Left forelimb (tissue), 1 donor: ENCODE results near the gene DNAJA3.
A peak's percentile ranks its signal among the peaks of the same experiment; 100 is the strongest.

ENCODE experiments used
- DNase-seq: peaks from one replicate; pipeline ENCODE4 v3.0.0-alpha.2; 2018; ENCODE audit warnings: low spot score

DNAJA3 gene

GRCh38 chr16:4407543-4408322, 17.9 kb upstream of the DNAJA3 start:
- no peak for DNase-seq

GRCh38 chr16:4408323-4408690, 17.4 kb upstream of the DNAJA3 start:
- DNase-seq = no peak

- DNase-seq = no peak
Observed at GRCh38 chr16:4409081-4409932, 16.4 kb upstream of the DNAJA3 start.

- DNase-seq = no peak
Observed at GRCh38 chr16:4410335-4411075, 15.2 kb upstream of the DNAJA3 start.

- peak; percentile 85 for DNase-seq
Observed at GRCh38 chr16:4411684-4412083, 14.0 kb upstream of the DNAJA3 start.

- DNase-seq = no peak
Observed at GRCh38 chr16:4412159-4412558, 13.5 kb upstream of the DNAJA3 start.

- DNase-seq = no peak
Observed at GRCh38 chr16:4412854-4413253, 12.8 kb upstream of the DNAJA3 start.

- no peak for DNase-seq
Observed at GRCh38 chr16:4414187-4414917, 11.3 kb upstream of the DNAJA3 start.

GRCh38 chr16:4415538-4416199, 10.0 kb upstream of the DNAJA3 start:
- no peak for DNase-seq

- peak; percentile 95 for DNase-seq
Observed at GRCh38 chr16:4416200-4417032, 9.3 kb upstream of the DNAJA3 start, which contains the start of gene CORO7. CORO7 (minus strand) TSS chr16:4416596; CDS start chr16:4416518, 78 bp downstream.

- DNase-seq = no peak
Observed at GRCh38 chr16:4419402-4419959, 6.2 kb upstream of the DNAJA3 start.

GRCh38 chr16:4420505-4421105, 5.1 kb upstream of the DNAJA3 start:
- DNase-seq = no peak

- DNase-seq = no peak
Observed at GRCh38 chr16:4426021-4426684, 485 bp downstream of the DNAJA3 start.

- DNase-seq = no peak
Observed at GRCh38 chr16:4426722-4427372, 1.2 kb downstream of the DNAJA3 start.

GRCh38 chr16:4428500-4428899, 2.8 kb downstream of the DNAJA3 start:
- no peak for DNase-seq

- DNase-seq = no peak
Observed at GRCh38 chr16:4431023-4431422, 5.4 kb downstream of the DNAJA3 start.

- no peak for DNase-seq
Observed at GRCh38 chr16:4433228-4433627, 7.6 kb downstream of the DNAJA3 start.
